T-helper 2 cell treated with Interferon-gamma antibody and Interleukin-4, amounts not matched to agents 100 ng/mL and 5 ng/mL, for 36 hours (primary cell): Measurements from ENCODE around the gene BCLAF1. TPM values are rescaled to one million over a fixed set of nuclear protein-coding genes. Genes with fewer than 3 reads are reported as not detected.

Experiments used
- intact Hi-C: fragments of 100-400 bp; cut with micrococcal nuclease; formaldehyde crosslinking; loops from one replicate; pipeline ENCODE4 v1.15.1; 2023
- total RNA-seq: library from RNA; stranded (reverse); gene quantifications from 2 replicates; pipeline ENCODE4 v1.2.3, GENCODE V29; 2022

BCLAF1 gene
- 204 and 210 TPM in 2 replicates for total RNA-seq

- intact Hi-C loops: loop anchor here (1.0 to 10.0 kb wide), 9 partner anchors 28 to 1583 kb away; partner anchors contain the start of genes HBS1L, MAP3K5, MTFR2 and MYB
Measured at GRCh38 chr6:136289579-136290409, at the start of gene BCLAF1. BCLAF1 (minus strand) TSS chr6:136289846; CDS start chr6:136279866, 9,980 bp downstream.

- intact Hi-C loops: no loop called here
Measured at GRCh38 chr6:136338486-136338885, 48.8 kb upstream of the BCLAF1 start.

GRCh38 chr6:136337606-136338005 is 48.0 kb upstream of the BCLAF1 start:
- intact Hi-C loops: no loop called here

GRCh38 chr6:136337121-136337520 is 47.5 kb upstream of the BCLAF1 start:
- intact Hi-C loops: no loop called here

GRCh38 chr6:136335736-136336363 is 46.2 kb upstream of the BCLAF1 start:
- intact Hi-C loops: no loop called here

- intact Hi-C loops: no loop called here
Measured at GRCh38 chr6:136334853-136335252, 45.2 kb upstream of the BCLAF1 start.

- intact Hi-C loops: no loop called here
Measured at GRCh38 chr6:136334465-136334846, 44.8 kb upstream of the BCLAF1 start.

- intact Hi-C loops: no loop called here
Measured at GRCh38 chr6:136333824-136334464, 44.3 kb upstream of the BCLAF1 start.

GRCh38 chr6:136331461-136331860 is 41.8 kb upstream of the BCLAF1 start:
- intact Hi-C loops: no loop called here

GRCh38 chr6:136330634-136331033 is 41.0 kb upstream of the BCLAF1 start:
- intact Hi-C loops: no loop called here

- intact Hi-C loops: no loop called here
Measured at GRCh38 chr6:136326038-136326553, 36.5 kb upstream of the BCLAF1 start.

- intact Hi-C loops: no loop called here
Measured at GRCh38 chr6:136324686-136325380, 35.2 kb upstream of the BCLAF1 start.

GRCh38 chr6:136323431-136324112 is 33.9 kb upstream of the BCLAF1 start:
- intact Hi-C loops: no loop called here

- intact Hi-C loops: loop anchor here (5.0 kb wide), 1 partner anchor 37 kb away; no protein-coding TSS in a partner anchor
Measured at GRCh38 chr6:136319732-136320131, 30.1 kb upstream of the BCLAF1 start.

- intact Hi-C loops: loop anchor here (5.0 kb wide), 1 partner anchor 36 kb away; no protein-coding TSS in a partner anchor
Measured at GRCh38 chr6:136318676-136319075, 29.0 kb upstream of the BCLAF1 start.

GRCh38 chr6:136317971-136318370 is 28.3 kb upstream of the BCLAF1 start:
- intact Hi-C loops: loop anchor here (1.0 to 5.0 kb wide), 4 partner anchors 28 to 867 kb away; no protein-coding TSS in a partner anchor

- intact Hi-C loops: loop anchor here (1.0 to 5.0 kb wide), 4 partner anchors 27 to 866 kb away; no protein-coding TSS in a partner anchor
Measured at GRCh38 chr6:136317021-136317694, 27.5 kb upstream of the BCLAF1 start.

- intact Hi-C loops: loop anchor here (5.0 kb wide), 1 partner anchor 33 kb away; no protein-coding TSS in a partner anchor
Measured at GRCh38 chr6:136315594-136315993, 25.9 kb upstream of the BCLAF1 start.

GRCh38 chr6:136312975-136313374 is 23.3 kb upstream of the BCLAF1 start:
- intact Hi-C loops: no loop called here
